ENCODE results near the gene RAP2B. TPM values are rescaled to one million over a fixed set of nuclear protein-coding genes. Genes with fewer than 3 reads are reported as not detected.
A peak's percentile ranks its signal among the peaks of the same experiment; 100 is the strongest.

RAP2B gene
- total and polyA plus RNA-seq, 2 donors = 10.3 to 12.3 TPM

- no peaks in the 10 kb centered on the region for H3K36me3 ChIP-seq (ENCODE audit: control insufficient read depth in 2 of 2, insufficient read depth in 2 of 2, low read length in 1 of 2)
- H3K27ac ChIP-seq (ENCODE audit: low read depth in 1 of 2, low read length in 1 of 2) = no peak overlapping the region
- no peaks in the 10 kb centered on the region for H3K27me3 ChIP-seq (ENCODE audit: control insufficient read depth in 2 of 2, insufficient read depth in 1 of 2, low read length in 1 of 2)
- H3K4me3 ChIP-seq (ENCODE audit: low read length in 2 of 2) = peak overlapping the region; percentile 87 to 90
- 43% methylated on average over 5 of the region's 5 CpGs for WGBS
- H3K4me1 ChIP-seq (ENCODE audit: control insufficient read depth in 2 of 2, insufficient read depth in 2 of 2, low read length in 2 of 2) = peaks cover 10% of the 10 kb centered on the region in 2 donors
- H3K9me3 ChIP-seq (ENCODE audit: control insufficient read depth in 2 of 2, insufficient read depth in 1 of 2, low read length in 1 of 2) = peaks cover 0 to 1% of the 10 kb centered on the region in 2 donors
- DNase-seq (ENCODE audit: low read depth in 6 of 9, low spot score in 9 of 9) = peak in 1 of 9 donors; percentile 41
Observed at GRCh38 chr3:153163756-153164550, 1.9 kb downstream of the RAP2B start.

- H3K27ac ChIP-seq (ENCODE audit: low read depth in 1 of 2, low read length in 1 of 2) = no peak overlapping the region
- H3K4me3 ChIP-seq (ENCODE audit: low read length in 2 of 2) = no peak overlapping the region
- no peaks in the 10 kb centered on the region for H3K36me3 ChIP-seq (ENCODE audit: control insufficient read depth in 2 of 2, insufficient read depth in 2 of 2, low read length in 1 of 2)
- H3K9me3 ChIP-seq (ENCODE audit: control insufficient read depth in 2 of 2, insufficient read depth in 1 of 2, low read length in 1 of 2) = peaks cover 0 to 1% of the 10 kb centered on the region in 2 donors
- DNase-seq (ENCODE audit: low read depth in 6 of 9, low spot score in 9 of 9) = peak in 2 of 9 donors; percentile 18 to 62
- no peaks in the 10 kb centered on the region for H3K27me3 ChIP-seq (ENCODE audit: control insufficient read depth in 2 of 2, insufficient read depth in 1 of 2, low read length in 1 of 2)
- H3K4me1 ChIP-seq (ENCODE audit: control insufficient read depth in 2 of 2, insufficient read depth in 2 of 2, low read length in 2 of 2) = peaks cover 8% of the 10 kb centered on the region in 2 donors
Observed at GRCh38 chr3:153165261-153165681, 3.2 kb downstream of the RAP2B start.

- H3K27ac ChIP-seq (ENCODE audit: low read depth in 1 of 2, low read length in 1 of 2) = no peak overlapping the region
- peaks cover 6 to 7% of the 10 kb centered on the region in 2 donors for H3K4me1 ChIP-seq (ENCODE audit: control insufficient read depth in 2 of 2, insufficient read depth in 2 of 2, low read length in 2 of 2)
- H3K9me3 ChIP-seq (ENCODE audit: control insufficient read depth in 2 of 2, insufficient read depth in 1 of 2, low read length in 1 of 2) = peaks cover 0 to 1% of the 10 kb centered on the region in 2 donors
- DNase-seq (ENCODE audit: low read depth in 6 of 9, low spot score in 9 of 9) = peak in 1 of 9 donors; percentile 29
- no peaks in the 10 kb centered on the region for H3K27me3 ChIP-seq (ENCODE audit: control insufficient read depth in 2 of 2, insufficient read depth in 1 of 2, low read length in 1 of 2)
- 48% methylated on average over 3 of the region's 3 CpGs for WGBS
- no peak overlapping the region for H3K4me3 ChIP-seq (ENCODE audit: low read length in 2 of 2)
- no peaks in the 10 kb centered on the region for H3K36me3 ChIP-seq (ENCODE audit: control insufficient read depth in 2 of 2, insufficient read depth in 2 of 2, low read length in 1 of 2)
Observed at GRCh38 chr3:153166206-153166605, 4.2 kb downstream of the RAP2B start.

- 96% methylated on average over 2 of the region's 2 CpGs for WGBS
- Histone ChIP-seq H3K36me3 (ENCODE audit: control insufficient read depth in 2 of 2, insufficient read depth in 2 of 2, low read length in 1 of 2) (no peaks in the 10 kb centered on the region), H3K9me3 (ENCODE audit: control insufficient read depth in 2 of 2, insufficient read depth in 1 of 2, low read length in 1 of 2) (peaks cover 0 to 1% of the 10 kb centered on the region in 2 donors), H3K4me1 (ENCODE audit: control insufficient read depth in 2 of 2, insufficient read depth in 2 of 2, low read length in 2 of 2) (peaks cover 6 to 7% of the 10 kb centered on the region in 2 donors), H3K27ac (ENCODE audit: low read depth in 1 of 2, low read length in 1 of 2) (no peak overlapping the region), H3K27me3 (ENCODE audit: control insufficient read depth in 2 of 2, insufficient read depth in 1 of 2, low read length in 1 of 2) (no peaks in the 10 kb centered on the region), H3K4me3 (ENCODE audit: low read length in 2 of 2) (no peak overlapping the region)
- DNase-seq (ENCODE audit: low read depth in 6 of 9, low spot score in 9 of 9) = no peak
Observed at GRCh38 chr3:153166796-153167195, 4.8 kb downstream of the RAP2B start.

- Histone ChIP-seq H3K27ac (ENCODE audit: low read depth in 1 of 2, low read length in 1 of 2) (no peak overlapping the region), H3K27me3 (ENCODE audit: control insufficient read depth in 2 of 2, insufficient read depth in 1 of 2, low read length in 1 of 2) (no peaks in the 10 kb centered on the region), H3K4me1 (ENCODE audit: control insufficient read depth in 2 of 2, insufficient read depth in 2 of 2, low read length in 2 of 2) (no peaks in the 10 kb centered on the region), H3K36me3 (ENCODE audit: control insufficient read depth in 2 of 2, insufficient read depth in 2 of 2, low read length in 1 of 2) (no peaks in the 10 kb centered on the region), H3K9me3 (ENCODE audit: control insufficient read depth in 2 of 2, insufficient read depth in 1 of 2, low read length in 1 of 2) (no peaks in the 10 kb centered on the region), H3K4me3 (ENCODE audit: low read length in 2 of 2) (no peak overlapping the region)
- WGBS = 97% methylated on average over 2 of the region's 2 CpGs
- DNase-seq (ENCODE audit: low read depth in 6 of 9, low spot score in 9 of 9) = no peak
Observed at GRCh38 chr3:153169793-153170383, 7.9 kb downstream of the RAP2B start.

- DNase-seq (ENCODE audit: low read depth in 6 of 9, low spot score in 9 of 9) = no peak
- Histone ChIP-seq H3K36me3 (ENCODE audit: control insufficient read depth in 2 of 2, insufficient read depth in 2 of 2, low read length in 1 of 2) (no peaks in the 10 kb centered on the region), H3K27me3 (ENCODE audit: control insufficient read depth in 2 of 2, insufficient read depth in 1 of 2, low read length in 1 of 2) (no peaks in the 10 kb centered on the region), H3K4me3 (ENCODE audit: low read length in 2 of 2) (no peak overlapping the region), H3K4me1 (ENCODE audit: control insufficient read depth in 2 of 2, insufficient read depth in 2 of 2, low read length in 2 of 2) (no peaks in the 10 kb centered on the region), H3K27ac (ENCODE audit: low read depth in 1 of 2, low read length in 1 of 2) (no peak overlapping the region), H3K9me3 (ENCODE audit: control insufficient read depth in 2 of 2, insufficient read depth in 1 of 2, low read length in 1 of 2) (no peaks in the 10 kb centered on the region)
- 90% methylated on average over 2 of the region's 2 CpGs for WGBS
Observed at GRCh38 chr3:153171256-153171655, 9.2 kb downstream of the RAP2B start.

GRCh38 chr3:153171918-153172317 lies 9.9 kb downstream of the RAP2B start:
- Histone ChIP-seq H3K4me1 (ENCODE audit: control insufficient read depth in 2 of 2, insufficient read depth in 2 of 2, low read length in 2 of 2) (no peaks in the 10 kb centered on the region), H3K27me3 (ENCODE audit: control insufficient read depth in 2 of 2, insufficient read depth in 1 of 2, low read length in 1 of 2) (no peaks in the 10 kb centered on the region), H3K36me3 (ENCODE audit: control insufficient read depth in 2 of 2, insufficient read depth in 2 of 2, low read length in 1 of 2) (no peaks in the 10 kb centered on the region), H3K9me3 (ENCODE audit: control insufficient read depth in 2 of 2, insufficient read depth in 1 of 2, low read length in 1 of 2) (no peaks in the 10 kb centered on the region), H3K27ac (ENCODE audit: low read depth in 1 of 2, low read length in 1 of 2) (no peak overlapping the region), H3K4me3 (ENCODE audit: low read length in 2 of 2) (no peak overlapping the region)
- 98% methylated on average over 4 of the region's 4 CpGs for WGBS
- no peak for DNase-seq (ENCODE audit: low read depth in 6 of 9, low spot score in 9 of 9)

GRCh38 chr3:153172796-153173757 lies 11.1 kb downstream of the RAP2B start:
- DNase-seq (ENCODE audit: low read depth in 6 of 9, low spot score in 9 of 9) = no peak
- no peaks in the 10 kb centered on the region for H3K9me3 ChIP-seq (ENCODE audit: control insufficient read depth in 2 of 2, insufficient read depth in 1 of 2, low read length in 1 of 2)
- no peaks in the 10 kb centered on the region for H3K36me3 ChIP-seq (ENCODE audit: control insufficient read depth in 2 of 2, insufficient read depth in 2 of 2, low read length in 1 of 2)
- no peaks in the 10 kb centered on the region for H3K4me1 ChIP-seq (ENCODE audit: control insufficient read depth in 2 of 2, insufficient read depth in 2 of 2, low read length in 2 of 2)
- WGBS = 98% methylated on average over 19 of the region's 19 CpGs
- no peaks in the 10 kb centered on the region for H3K27me3 ChIP-seq (ENCODE audit: control insufficient read depth in 2 of 2, insufficient read depth in 1 of 2, low read length in 1 of 2)
- H3K4me3 ChIP-seq (ENCODE audit: low read length in 2 of 2) = no peak overlapping the region
- no peak overlapping the region for H3K27ac ChIP-seq (ENCODE audit: low read depth in 1 of 2, low read length in 1 of 2)

Measured in thymus (tissue), 11 donors.